HG02970 (cell line): ENCODE measurements around the gene CCT7.

ENCODE experiments used
- ATAC-seq: cut with Tn5 transposase; IDR thresholded peaks from one replicate; pipeline ENCODE4 v1.9.1; 2021; ENCODE audit warnings: mild to moderate bottlenecking, moderate library complexity, moderate number of reproducible peaks; ENCODE audit not compliant: unreplicated experiment, low FRiP score

CCT7 gene

GRCh38 chr2:73225513-73226360, 8.4 kb upstream of the CCT7 start:
- ATAC-seq = no peak

GRCh38 chr2:73227086-73227485, 7.0 kb upstream of the CCT7 start:
- no peak for ATAC-seq

DNA sequence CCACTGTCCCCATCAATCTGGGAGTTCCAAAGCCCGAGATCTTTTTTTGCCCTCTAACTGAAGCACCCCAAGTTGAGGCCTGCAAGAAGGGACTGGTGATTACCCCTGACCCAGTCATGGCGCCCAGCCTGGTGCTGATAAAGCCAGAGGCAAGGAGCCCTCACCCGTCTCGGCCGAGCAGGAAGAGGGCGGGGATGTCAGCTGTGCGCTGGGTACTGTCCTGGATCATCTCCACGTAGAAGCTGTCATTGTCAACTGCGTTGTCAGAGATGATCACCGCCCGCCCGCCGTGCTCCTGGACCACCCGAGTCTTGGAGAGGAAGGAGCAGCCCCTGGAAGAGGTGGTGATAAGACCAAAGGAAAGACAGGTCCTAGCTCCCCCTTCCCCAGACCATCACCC, 5.5 kb upstream of the CCT7 start:
- ATAC-seq = no peak

GRCh38 chr2:73232403-73233153, 1.5 kb upstream of the CCT7 start:
- ATAC-seq = peak; percentile 1

GRCh38 chr2:73233154-73233931, 765 bp upstream of the CCT7 start, which contains the start of gene PRADC1:
TSS of gene PRADC1 (minus strand) at chr2:73233239. CDS start at chr2:73233160, 79 bp downstream.
- peak; percentile 93 for ATAC-seq

GRCh38 chr2:73235315-73236028, 1.4 kb downstream of the CCT7 start:
- ATAC-seq = no peak

- no peak for ATAC-seq
These were observed 3.1 kb downstream of the CCT7 start for GRCh38 chr2:73237168-73237567.

DNA sequence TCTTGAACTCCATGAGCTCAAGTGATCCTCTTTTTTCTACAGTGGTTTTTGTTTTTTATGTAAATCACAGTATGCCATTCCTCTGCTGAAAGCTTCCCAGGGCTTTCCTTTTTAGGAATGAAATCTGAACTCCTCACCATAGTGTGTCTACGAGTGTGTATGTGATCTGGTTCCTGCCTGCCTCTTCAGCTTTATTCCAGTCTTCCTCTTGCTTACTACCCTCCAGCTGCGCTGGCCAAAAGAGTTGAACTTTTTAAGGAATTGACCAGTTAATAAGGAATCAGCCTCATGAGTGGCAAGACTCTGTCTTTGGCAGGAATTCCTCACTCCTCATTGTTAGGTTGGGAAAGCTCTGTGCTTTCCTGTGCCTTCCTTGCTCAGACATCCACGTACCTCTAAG, 4.0 kb downstream of the CCT7 start:
- ATAC-seq = no peak

- ATAC-seq = no peak
These were observed 4.9 kb downstream of the CCT7 start for GRCh38 chr2:73238976-73239375.

- no peak for ATAC-seq
These were observed 5.7 kb downstream of the CCT7 start for GRCh38 chr2:73239776-73240175.

GRCh38 chr2:73243884-73244570, 9.9 kb downstream of the CCT7 start:
- ATAC-seq = no peak

DNA sequence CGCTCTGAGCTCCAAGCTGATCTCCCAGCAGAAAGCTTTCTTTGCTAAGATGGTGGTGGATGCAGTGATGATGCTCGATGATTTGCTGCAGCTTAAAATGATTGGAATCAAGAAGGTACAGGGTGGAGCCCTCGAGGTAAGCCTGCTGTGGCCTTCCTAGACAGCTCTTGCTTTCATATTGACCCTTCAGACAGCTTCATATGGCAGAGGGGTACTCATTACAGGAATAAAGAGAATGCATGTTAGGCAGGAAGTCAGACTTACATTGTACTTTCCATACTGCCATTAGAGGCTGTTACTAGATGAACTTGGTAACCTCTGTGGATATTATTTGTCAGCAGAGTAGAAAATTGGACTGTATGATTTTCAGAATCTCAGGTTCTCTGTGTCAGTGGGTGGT, 10.5 kb downstream of the CCT7 start:
- no peak for ATAC-seq

GRCh38 chr2:73246850-73247249, 12.7 kb downstream of the CCT7 start:
- ATAC-seq = no peak

DNA sequence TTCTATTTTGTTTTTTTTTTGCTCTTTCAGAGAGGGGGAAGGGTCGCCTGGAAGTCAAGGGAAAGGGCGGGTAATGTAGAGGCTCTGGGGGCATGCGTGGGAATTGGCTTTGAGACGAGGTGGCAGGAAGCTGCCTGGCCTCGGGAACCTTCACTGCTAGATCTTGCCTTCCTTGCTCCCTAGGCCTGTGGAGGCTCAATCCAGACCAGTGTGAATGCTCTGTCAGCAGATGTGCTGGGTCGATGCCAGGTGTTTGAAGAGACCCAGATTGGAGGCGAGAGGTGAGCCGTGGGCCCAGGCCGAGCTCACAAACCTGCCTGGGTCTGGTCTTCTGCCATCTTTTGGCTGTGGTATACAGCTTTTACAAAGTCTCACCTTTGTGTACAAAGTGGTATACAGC, 15.5 kb downstream of the CCT7 start:
- no peak for ATAC-seq

GRCh38 chr2:73250872-73251846, 17.1 kb downstream of the CCT7 start:
- no peak for ATAC-seq

DNA sequence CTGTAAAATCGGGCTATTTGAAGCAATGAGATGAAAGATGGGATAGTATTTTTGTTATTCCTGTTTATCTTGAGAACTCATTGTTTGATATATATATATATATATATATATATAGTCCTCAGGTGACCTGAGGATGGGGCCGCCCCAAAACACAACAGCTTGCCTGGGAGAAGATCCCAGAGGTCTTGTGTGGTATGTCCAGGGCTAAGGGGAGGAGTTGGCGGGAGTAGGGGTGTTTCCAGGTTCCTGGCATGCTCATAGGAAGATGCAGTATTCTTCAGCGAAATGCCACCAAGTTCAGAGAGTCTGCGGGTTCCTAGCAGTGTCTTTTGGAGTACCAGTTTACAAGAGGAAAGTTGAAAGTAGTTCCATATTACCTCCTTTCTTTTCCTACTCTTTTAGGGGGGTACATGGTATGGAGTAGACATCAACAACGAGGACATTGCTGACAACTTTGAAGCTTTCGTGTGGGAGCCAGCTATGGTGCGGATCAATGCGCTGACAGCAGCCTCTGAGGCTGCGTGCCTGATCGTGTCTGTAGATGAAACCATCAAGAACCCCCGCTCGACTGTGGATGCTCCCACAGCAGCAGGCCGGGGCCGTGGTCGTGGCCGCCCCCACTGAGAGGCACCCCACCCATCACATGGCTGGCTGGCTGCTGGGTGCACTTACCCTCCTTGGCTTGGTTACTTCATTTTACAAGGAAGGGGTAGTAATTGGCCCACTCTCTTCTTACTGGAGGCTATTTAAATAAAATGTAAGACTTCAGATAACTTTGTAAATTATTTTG, 18.3 kb downstream of the CCT7 start:
- no peak for ATAC-seq

DNA sequence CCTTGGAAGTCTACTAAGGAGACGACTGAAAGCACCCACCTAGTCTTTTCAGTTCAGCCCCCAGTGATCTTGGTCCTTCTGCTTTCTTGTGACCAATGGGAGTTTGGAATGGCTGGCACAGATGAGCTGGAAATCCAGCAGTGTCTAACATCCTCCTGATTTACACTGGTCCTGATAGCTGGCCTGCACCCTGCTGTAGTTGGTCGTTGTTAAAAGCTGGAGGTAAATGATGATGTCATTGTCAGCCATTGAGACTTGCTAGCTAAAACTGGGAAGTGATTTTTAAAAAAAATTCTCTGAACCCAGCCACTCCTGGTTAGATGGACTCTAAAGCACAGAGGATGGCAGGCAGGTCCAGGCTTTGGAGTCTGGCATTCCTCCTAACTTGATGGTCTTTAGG, 19.3 kb downstream of the CCT7 start:
- no peak for ATAC-seq

GRCh38 chr2:73253901-73254300, 19.8 kb downstream of the CCT7 start:
- ATAC-seq = no peak
